NCI-H446 (cell line): ENCODE data around the gene STPG4.

Source experiments
- DNase-seq, 2 experiments: peaks; one replicate each; lab custom pipeline; 2025; lab: John Stamatoyannopoulos, UW

The STPG4 gene

GRCh38 chr2:47070920-47071824, 83.9 kb downstream of the STPG4 start:
- DNase-seq: no peak

- DNase-seq: no peak
Measured at GRCh38 chr2:47070155-47070919, 84.8 kb downstream of the STPG4 start.

- no peak for DNase-seq
Measured at GRCh38 chr2:47069628-47070154, 85.4 kb downstream of the STPG4 start.

DNA sequence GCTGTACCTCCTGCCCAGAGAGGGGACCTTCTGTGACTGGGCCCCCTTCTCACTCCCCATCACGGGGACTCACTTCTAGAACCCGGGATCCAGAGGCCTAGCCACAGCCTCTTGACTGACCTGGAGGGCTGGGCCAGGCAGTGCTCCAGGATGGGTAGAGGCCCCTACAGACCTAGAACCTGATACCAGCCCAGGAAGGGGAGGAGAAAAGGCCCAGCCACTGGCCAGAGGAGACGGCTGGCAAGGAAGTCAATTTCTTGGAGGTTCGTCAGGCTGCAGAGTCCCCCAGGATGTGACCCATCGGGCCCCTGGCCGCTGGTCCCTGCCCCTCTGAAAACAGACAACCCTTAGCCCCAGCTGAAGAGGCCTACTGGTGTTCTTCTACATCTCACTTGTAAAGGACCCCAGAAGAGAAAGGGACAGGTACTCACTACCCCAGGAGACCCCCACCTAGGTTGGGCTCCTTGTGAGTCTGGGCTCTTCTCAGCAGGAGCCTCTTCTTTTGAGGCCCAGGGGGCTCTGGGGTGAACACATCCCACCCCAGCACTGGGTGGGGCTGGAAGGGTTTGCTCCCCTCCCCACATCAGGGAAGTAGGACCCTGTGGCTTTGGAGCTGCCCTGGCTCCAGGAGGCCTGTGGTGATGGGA, 86.0 kb downstream of the STPG4 start:
- no peak for DNase-seq

GRCh38 chr2:47067788-47068407, 87.2 kb downstream of the STPG4 start:
- no peak for DNase-seq

GRCh38 chr2:47065771-47066380, 89.2 kb downstream of the STPG4 start:
- no peak for DNase-seq

DNA sequence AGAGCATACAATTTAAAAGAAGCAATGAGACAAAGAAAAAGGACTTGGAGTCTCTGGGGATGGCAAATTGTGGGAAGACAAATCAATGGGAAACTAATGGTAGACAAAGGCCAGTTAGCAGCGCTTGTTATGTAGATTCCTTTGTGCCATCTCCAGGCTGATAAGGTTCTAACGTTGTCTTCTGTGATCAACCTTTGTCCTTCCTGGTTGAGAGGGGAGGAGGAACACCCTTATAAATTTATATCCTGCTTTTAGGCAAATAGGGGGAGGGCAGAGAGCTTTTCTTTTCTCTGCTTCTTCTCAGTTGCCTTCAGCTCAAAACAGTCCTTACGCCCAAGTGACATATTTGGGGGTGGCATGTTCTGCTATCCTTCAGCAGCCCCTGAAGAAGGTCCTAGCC, 89.8 kb downstream of the STPG4 start:
- no peak for DNase-seq

GRCh38 chr2:47064106-47064505, 91.0 kb downstream of the STPG4 start:
- DNase-seq: peak in 1 of 2 experiments; percentile 15

DNA sequence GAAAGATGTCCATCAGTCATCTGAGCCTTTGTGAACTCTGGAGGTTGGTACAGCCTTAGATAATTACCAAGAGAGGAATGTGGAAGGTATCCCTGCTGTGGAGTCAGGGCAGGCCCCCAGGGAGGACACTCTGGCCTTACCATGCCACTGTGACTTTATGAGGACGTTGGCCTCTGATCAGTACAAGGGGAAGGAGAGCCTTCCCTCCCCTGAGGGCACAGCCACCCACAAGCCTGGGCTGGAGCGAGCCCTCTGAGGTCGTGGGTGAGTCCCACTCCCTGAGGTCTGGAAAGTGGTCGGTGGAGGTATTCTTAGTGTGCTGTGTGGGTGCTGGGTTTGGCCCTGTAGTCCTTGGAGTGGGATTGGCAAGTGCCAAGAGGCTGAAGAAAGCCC, 91.6 kb downstream of the STPG4 start:
- no peak for DNase-seq

DNA sequence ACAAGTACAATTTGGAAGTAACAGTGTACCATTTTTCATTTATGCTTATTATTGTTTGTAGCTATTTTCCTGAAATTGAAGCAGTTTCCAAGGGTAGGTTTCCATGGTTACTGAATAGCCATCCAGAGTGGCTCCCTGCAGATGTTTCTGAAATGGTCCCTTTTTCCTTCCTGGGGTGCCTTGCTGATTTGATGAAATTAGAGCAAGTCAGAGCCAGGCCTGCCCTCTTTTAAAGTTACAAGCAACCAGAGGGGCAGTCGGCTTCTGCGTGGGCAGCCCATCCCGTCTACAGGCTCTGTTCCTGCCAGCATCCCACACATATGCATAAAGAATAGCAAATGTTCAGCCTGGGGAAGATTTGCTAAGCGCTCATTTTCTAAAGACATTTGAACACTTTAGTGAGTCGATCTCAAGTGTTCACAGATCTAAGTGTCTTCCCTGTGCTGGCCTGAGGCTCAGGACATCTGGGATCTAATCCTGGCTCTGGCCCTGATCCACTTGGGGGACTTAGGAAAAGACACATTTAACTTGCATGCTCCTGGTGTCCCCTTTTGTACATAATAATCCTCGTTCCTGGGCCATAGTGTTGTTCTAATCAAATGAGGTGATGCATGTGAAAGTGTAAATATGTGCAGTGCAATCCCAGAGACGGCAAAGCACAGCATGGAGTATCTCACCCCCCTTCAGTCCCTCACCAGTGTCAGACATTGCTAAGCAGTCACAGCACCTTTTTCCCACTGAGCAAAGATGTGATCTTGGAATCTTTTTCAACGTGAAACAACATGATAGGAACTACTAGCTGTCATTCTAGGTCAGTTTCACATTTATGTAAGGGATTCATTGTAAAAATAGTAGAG, 92.2 kb downstream of the STPG4 start:
- DNase-seq: no peak

DNA sequence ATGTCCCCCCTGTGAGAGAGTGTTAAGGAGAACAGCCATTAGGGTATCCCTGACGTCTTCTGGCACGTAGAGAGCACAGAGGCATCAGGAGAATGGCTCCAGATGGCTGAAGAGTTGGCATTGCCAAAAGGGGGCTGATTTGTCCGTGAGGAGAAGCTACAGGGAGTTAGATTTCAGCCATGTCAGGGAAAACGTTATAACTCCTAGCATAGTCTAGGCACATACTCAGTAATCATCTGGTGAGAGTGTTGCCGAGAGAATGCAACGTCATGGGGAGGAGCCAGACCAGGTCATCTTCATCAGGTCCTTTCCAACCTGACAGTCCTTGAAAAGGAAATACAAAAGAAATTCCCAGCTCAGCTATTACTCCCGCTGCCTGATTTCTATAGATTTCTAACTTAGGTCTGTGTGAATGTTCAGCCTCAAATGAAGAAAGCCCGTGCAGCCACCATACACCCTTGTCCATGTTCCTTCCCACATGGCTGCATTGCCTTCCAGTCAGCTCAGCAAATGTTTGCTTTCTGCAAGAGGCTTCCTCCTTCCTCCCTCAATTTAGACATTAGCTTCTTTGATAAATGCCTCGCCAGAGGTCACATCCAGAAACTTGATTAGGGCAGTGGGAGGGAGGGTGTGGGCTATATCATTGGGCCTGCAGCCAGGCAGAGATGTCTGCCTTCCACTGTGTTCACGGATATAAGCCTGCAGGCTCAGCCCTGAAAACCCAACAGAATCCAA, 93.0 kb downstream of the STPG4 start:
- DNase-seq: peak in 1 of 2 experiments; percentile 66

DNA sequence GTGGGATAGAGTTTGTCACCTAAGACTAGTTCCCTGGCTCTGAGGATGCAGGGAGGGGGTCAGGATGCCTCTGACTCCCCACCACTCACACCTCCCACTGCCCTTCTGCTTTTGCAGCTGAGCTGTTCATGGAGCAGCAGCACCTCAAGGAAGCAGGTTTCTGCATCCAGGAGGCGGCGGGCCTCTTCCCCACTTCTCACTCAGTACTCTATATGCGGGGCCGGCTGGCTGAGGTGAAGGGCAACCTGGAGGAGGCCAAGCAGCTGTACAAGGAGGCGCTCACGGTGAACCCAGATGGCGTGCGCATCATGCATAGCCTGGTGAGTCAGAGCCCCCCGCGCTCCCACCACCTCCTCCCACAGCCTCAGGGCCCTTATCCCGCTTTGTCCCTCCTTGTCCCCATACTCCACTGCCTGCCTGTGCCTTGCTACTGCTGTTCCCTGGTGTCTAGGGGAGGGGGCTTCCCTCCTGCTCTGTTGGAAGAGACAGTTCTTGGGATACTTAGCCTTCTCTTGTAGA, 94.4 kb downstream of the STPG4 start:
- no peak for DNase-seq

DNA sequence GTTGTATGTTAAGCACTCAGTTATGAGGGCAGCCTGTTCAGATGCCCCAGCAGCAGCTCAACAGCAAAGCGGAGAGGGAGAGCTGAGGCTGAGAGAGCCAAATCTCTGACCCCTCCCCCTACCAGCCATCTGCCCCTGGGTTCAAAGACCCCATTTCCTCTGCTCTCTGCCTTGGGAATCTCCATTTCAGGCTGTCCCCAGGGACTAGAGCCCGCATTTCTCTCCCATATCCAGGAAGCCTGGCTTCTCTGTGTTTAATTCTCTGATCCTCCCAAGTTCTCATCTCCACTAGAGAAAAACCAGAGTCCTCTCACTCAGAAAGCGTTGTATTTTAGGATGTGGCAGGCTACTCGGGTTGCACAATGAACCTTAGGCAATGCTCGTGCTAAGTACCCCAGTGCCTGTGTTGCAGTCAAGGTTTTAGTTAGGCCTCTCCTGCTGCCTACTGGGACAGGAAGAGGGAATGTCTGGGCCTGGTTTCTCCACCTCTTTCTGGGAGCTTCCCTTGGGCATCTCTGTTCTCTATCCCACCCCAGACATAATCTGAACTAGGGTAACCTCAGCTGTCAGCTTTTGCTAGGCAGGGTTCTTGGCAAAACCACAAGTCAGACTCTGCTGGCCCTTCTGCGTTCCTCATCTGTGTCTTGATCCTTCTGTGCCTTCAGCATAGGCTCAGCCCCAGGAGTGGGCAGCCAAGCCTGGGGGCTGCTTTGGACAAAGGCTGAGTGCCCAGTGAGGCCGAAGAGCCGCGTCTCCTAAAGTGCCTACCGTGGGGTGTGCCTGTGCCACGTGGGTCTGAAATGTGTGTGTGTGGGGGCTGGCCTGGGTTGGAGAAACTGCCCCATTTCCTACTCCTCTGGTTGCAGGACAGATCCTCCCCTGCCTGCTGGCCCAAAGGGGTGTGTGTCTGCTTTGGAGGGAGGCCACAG, 96.8 kb downstream of the STPG4 start:
- DNase-seq: peak in 1 of 2 experiments; percentile 26

DNA sequence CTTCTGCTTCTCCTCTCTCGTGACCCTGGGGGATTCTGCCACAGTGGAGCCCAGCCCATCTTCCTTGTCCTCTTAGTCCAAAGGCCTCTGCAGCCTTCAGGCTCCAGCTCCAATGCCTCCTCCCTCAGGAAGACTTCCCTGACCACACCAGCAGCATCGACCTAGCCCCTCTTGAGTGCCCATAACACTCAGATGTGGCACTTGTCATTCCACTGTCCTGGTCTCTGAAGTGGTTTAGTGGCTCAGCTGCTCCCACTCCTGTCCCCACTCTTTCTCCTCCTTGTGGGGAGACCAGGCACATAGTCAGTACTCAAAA, 97.5 kb downstream of the STPG4 start:
- no peak for DNase-seq

DNA sequence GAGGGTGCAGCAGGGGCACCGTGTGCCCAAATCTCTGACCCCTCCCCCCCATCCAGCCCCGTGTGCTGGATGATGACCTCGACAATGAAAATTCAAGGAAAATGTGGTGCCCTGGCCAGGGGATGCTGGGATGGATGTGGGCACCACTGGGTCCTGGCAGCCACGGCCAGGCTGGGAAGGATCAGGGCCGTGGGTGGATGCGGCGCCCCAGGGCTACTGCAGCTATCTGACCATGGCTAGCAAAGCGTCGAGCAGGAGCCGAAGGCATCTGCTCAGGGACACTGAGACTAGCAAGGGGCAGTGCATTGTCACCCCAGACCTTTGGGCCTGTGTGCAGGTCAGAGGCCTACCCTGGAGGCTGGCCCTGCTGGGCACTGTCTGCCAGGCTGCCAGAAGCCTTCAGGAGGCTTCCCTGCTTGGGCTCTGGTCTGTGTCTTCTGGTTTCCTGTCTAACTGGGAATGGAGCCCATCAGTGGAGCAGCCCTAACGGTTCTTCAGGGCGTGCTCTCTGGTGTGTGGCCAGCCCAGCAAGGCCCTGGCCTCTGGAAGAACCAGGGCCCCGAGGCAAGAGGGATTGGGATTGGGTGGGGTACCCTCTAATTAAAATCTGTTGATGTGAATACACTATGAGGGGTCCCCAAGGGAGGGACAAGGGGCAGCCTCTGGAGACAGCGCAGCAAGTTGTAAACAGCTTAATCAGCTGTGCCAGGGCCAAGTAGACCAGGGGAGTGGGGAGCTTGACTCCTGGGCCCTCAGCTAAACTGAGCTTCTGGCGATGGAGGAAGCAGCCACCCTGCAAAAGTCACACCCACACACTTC, 98.0 kb downstream of the STPG4 start:
- no peak for DNase-seq

GRCh38 chr2:47056374-47056773, 98.7 kb downstream of the STPG4 start:
- DNase-seq: no peak

GRCh38 chr2:47054868-47055267, 100.2 kb downstream of the STPG4 start:
- no peak for DNase-seq
